ENCODE data around the gene DCXR.

Gene DCXR

GRCh38 chr17:82028246-82028645 lies 9.3 kb downstream of the DCXR start:
- Histone ChIP-seq H3K4me1 (ENCODE audit: control insufficient read depth in 1 of 2, insufficient read depth in 1 of 2, low read depth in 1 of 2, low read length in 1 of 2) (peaks cover 28 to 35% of the 10 kb centered on the region in 2 experiments), H3K4me3 (ENCODE audit: low read depth in 1 of 2, low read length in 1 of 2) (no peak overlapping the region), H3K27ac (no peak overlapping the region), H3K9me3 (no peaks in the 10 kb centered on the region), H3K27me3 (peaks cover 24% of the 10 kb centered on the region), H3K36me3 (no peaks in the 10 kb centered on the region)
- no peak for TF ChIP-seq CTCF (IDR thresholded peaks at IDR 0.05)

- Histone ChIP-seq H3K4me1 (ENCODE audit: control insufficient read depth in 1 of 2, insufficient read depth in 1 of 2, low read depth in 1 of 2, low read length in 1 of 2) (peaks cover 34 to 37% of the 10 kb centered on the region in 2 experiments), H3K27me3 (peaks cover 4% of the 10 kb centered on the region), H3K9me3 (no peaks in the 10 kb centered on the region), H3K4me3 (ENCODE audit: low read depth in 1 of 2, low read length in 1 of 2) (no peak overlapping the region), H3K36me3 (no peaks in the 10 kb centered on the region), H3K27ac (no peak overlapping the region)
- TF ChIP-seq CTCF (IDR thresholded peaks at IDR 0.05) = no peak
Observed at GRCh38 chr17:82025401-82026107, 11.9 kb downstream of the DCXR start.

- H3K9me3 ChIP-seq = no peaks in the 10 kb centered on the region
- H3K27ac ChIP-seq = no peak overlapping the region
- H3K36me3 ChIP-seq = no peaks in the 10 kb centered on the region
- no peak for TF ChIP-seq CTCF (IDR thresholded peaks at IDR 0.05)
- H3K4me3 ChIP-seq (ENCODE audit: low read depth in 1 of 2, low read length in 1 of 2) = no peak overlapping the region
- peaks cover 27 to 30% of the 10 kb centered on the region in 2 experiments for H3K4me1 ChIP-seq (ENCODE audit: control insufficient read depth in 1 of 2, insufficient read depth in 1 of 2, low read depth in 1 of 2, low read length in 1 of 2)
- no peaks in the 10 kb centered on the region for H3K27me3 ChIP-seq
Observed at GRCh38 chr17:82024859-82025258, 12.6 kb downstream of the DCXR start.

- Histone ChIP-seq H3K4me3 (ENCODE audit: low read depth in 1 of 2, low read length in 1 of 2) (peak overlapping the region; percentile 73 to 100), H3K27me3 (no peaks in the 10 kb centered on the region), H3K4me1 (ENCODE audit: control insufficient read depth in 1 of 2, insufficient read depth in 1 of 2, low read depth in 1 of 2, low read length in 1 of 2) (peaks cover 25 to 26% of the 10 kb centered on the region in 2 experiments), H3K36me3 (peaks cover 2% of the 10 kb centered on the region), H3K9me3 (no peaks in the 10 kb centered on the region), H3K27ac (peak overlapping the region; percentile 31)
- TF ChIP-seq CTCF (IDR thresholded peaks at IDR 0.05) = no peak
Observed at GRCh38 chr17:82023447-82024241, 13.9 kb downstream of the DCXR start.

GRCh38 chr17:82022981-82023446 lies 14.5 kb downstream of the DCXR start, which contains the start of gene LRRC45:
TSS of gene LRRC45 (plus strand) at chr17:82023305. CDS start at chr17:82023644, 339 bp downstream.
- Histone ChIP-seq H3K27ac (peak within 1 kb of the TSS; percentile 60), H3K4me3 (ENCODE audit: low read depth in 1 of 2, low read length in 1 of 2) (peak within 1 kb of the TSS; percentile 73 to 100), H3K4me1 (ENCODE audit: control insufficient read depth in 1 of 2, insufficient read depth in 1 of 2, low read depth in 1 of 2, low read length in 1 of 2) (peaks cover 25 to 26% of the 10 kb centered on the region in 2 experiments), H3K36me3 (peaks cover 8% of the 10 kb centered on the region), H3K27me3 (no peaks in the 10 kb centered on the region), H3K9me3 (no peaks in the 10 kb centered on the region)
- peak; percentile 49 for TF ChIP-seq CTCF (IDR thresholded peaks at IDR 0.05)
